Measurements from ENCODE around the gene KRT1.

KRT1 gene

GRCh38 chr12:52720365-52720886 lies 40.2 kb upstream of the KRT1 start:
- WGBS, 2 donors (ENCODE audit: extremely low coverage in 2 of 2, insufficient read length in 2 of 2, insufficient replicate concordance in 1 of 2), result no CpG with 5 or more reads among the region's 8 CpGs
- Histone ChIP-seq H3K4me2 (ENCODE audit: insufficient read depth, low read length, poor library complexity, severe bottlenecking) (no peak overlapping the region), H4K91ac (ENCODE audit: low read depth, low read length, poor library complexity) (no peak overlapping the region), H2BK120ac (ENCODE audit: low read depth, low read length) (no peak overlapping the region), H3K23ac (ENCODE audit: low read depth, low read length, poor library complexity) (no peak overlapping the region), H3K36me3 (replicated peaks in 1 of 2; ENCODE audit: control insufficient read depth in 2 of 2, insufficient read depth in 2 of 2, low read length in 2 of 2) (no peaks in the 10 kb centered on the region), H2BK15ac (ENCODE audit: low read length) (no peak overlapping the region), H3K27ac (replicated peaks; ENCODE audit: low read length) (no peak overlapping the region), H3K18ac (ENCODE audit: low read length) (no peak overlapping the region), H3K27me3 (ENCODE audit: control insufficient read depth in 3 of 3, insufficient read depth in 3 of 3, low read depth in 1 of 3, low read length in 3 of 3) (peaks cover 0 to 31% (median 1%) of the 10 kb centered on the region in 3 experiments), H3K14ac (ENCODE audit: low read length) (no peak overlapping the region), H3K9me3 (replicated peaks in 1 of 2; ENCODE audit: control insufficient read depth in 2 of 2, insufficient read depth in 1 of 2, low read depth in 1 of 2, low read length in 2 of 2) (no peaks in the 10 kb centered on the region), H3K4me3 (ENCODE audit: low read length in 2 of 2) (no peak overlapping the region), H2BK12ac (ENCODE audit: low read length) (no peak overlapping the region), H2AK5ac (ENCODE audit: low read depth, low read length) (no peak overlapping the region), H3K4me1 (ENCODE audit: control insufficient read depth in 2 of 2, insufficient read depth in 1 of 2, low read depth in 1 of 2, low read length in 2 of 2) (no peaks in the 10 kb centered on the region), H3K9ac (ENCODE audit: low read depth, low read length, poor library complexity) (no peak overlapping the region), H2AFZ (ENCODE audit: low read length) (no peak overlapping the region), H2BK5ac (ENCODE audit: low read length) (no peak overlapping the region), H4K8ac (ENCODE audit: low read depth, low read length) (no peak overlapping the region), H3K4ac (ENCODE audit: low read length) (no peak overlapping the region), H3K79me1 (ENCODE audit: low read depth, low read length) (no peaks in the 10 kb centered on the region)
- no peak for DNase-seq (ENCODE audit: low spot score)

- Histone ChIP-seq H3K27ac (replicated peaks; ENCODE audit: low read length) (no peak overlapping the region), H4K91ac (ENCODE audit: low read depth, low read length, poor library complexity) (no peak overlapping the region), H3K9ac (ENCODE audit: low read depth, low read length, poor library complexity) (no peak overlapping the region), H3K23ac (ENCODE audit: low read depth, low read length, poor library complexity) (no peak overlapping the region), H2BK15ac (ENCODE audit: low read length) (no peak overlapping the region), H3K4ac (ENCODE audit: low read length) (no peak overlapping the region), H2BK12ac (ENCODE audit: low read length) (no peak overlapping the region), H4K8ac (ENCODE audit: low read depth, low read length) (no peak overlapping the region), H2BK120ac (ENCODE audit: low read depth, low read length) (no peak overlapping the region), H3K18ac (ENCODE audit: low read length) (no peak overlapping the region), H3K4me3 (ENCODE audit: low read length in 2 of 2) (no peak overlapping the region), H2AK5ac (ENCODE audit: low read depth, low read length) (peak overlapping the region; percentile 97), H3K14ac (ENCODE audit: low read length) (no peak overlapping the region), H3K9me3 (replicated peaks in 1 of 2; ENCODE audit: control insufficient read depth in 2 of 2, insufficient read depth in 1 of 2, low read depth in 1 of 2, low read length in 2 of 2) (peaks cover 0 to 2% of the 10 kb centered on the region in 2 donors), H2BK5ac (ENCODE audit: low read length) (no peak overlapping the region), H2AFZ (ENCODE audit: low read length) (no peak overlapping the region), H3K4me1 (ENCODE audit: control insufficient read depth in 2 of 2, insufficient read depth in 1 of 2, low read depth in 1 of 2, low read length in 2 of 2) (peaks cover 0 to 6% of the 10 kb centered on the region in 2 donors), H3K36me3 (replicated peaks in 1 of 2; ENCODE audit: control insufficient read depth in 2 of 2, insufficient read depth in 2 of 2, low read length in 2 of 2) (no peaks in the 10 kb centered on the region), H3K27me3 (ENCODE audit: control insufficient read depth in 3 of 3, insufficient read depth in 3 of 3, low read depth in 1 of 3, low read length in 3 of 3) (peaks cover 2 to 60% (median 13%) of the 10 kb centered on the region in 3 experiments), H3K79me1 (ENCODE audit: low read depth, low read length) (no peaks in the 10 kb centered on the region), H3K4me2 (ENCODE audit: insufficient read depth, low read length, poor library complexity, severe bottlenecking) (no peak overlapping the region)
- no peak for DNase-seq (ENCODE audit: low spot score)
- no CpG with 5 or more reads among the region's 5 CpGs for whole genome bisulfite sequencing, 2 donors (ENCODE audit: extremely low coverage in 2 of 2, insufficient read length in 2 of 2, insufficient replicate concordance in 1 of 2)
These were observed 35.9 kb upstream of the KRT1 start for GRCh38 chr12:52716061-52716460.

- peak overlapping the region; percentile 75 for H3K23ac ChIP-seq (ENCODE audit: low read depth, low read length, poor library complexity)
- no peak overlapping the region for H3K4me2 ChIP-seq (ENCODE audit: insufficient read depth, low read length, poor library complexity, severe bottlenecking)
- peaks cover 0 to 6% of the 10 kb centered on the region in 2 donors for H3K4me1 ChIP-seq (ENCODE audit: control insufficient read depth in 2 of 2, insufficient read depth in 1 of 2, low read depth in 1 of 2, low read length in 2 of 2)
- no peak overlapping the region for H2BK120ac ChIP-seq (ENCODE audit: low read depth, low read length)
- DNase-seq (ENCODE audit: low spot score), result no peak
- H2BK5ac ChIP-seq (ENCODE audit: low read length), result no peak overlapping the region
- H3K14ac ChIP-seq (ENCODE audit: low read length), result no peak overlapping the region
- peaks cover 2 to 60% (median 13%) of the 10 kb centered on the region in 3 experiments for H3K27me3 ChIP-seq (ENCODE audit: control insufficient read depth in 3 of 3, insufficient read depth in 3 of 3, low read depth in 1 of 3, low read length in 3 of 3)
- H3K27ac ChIP-seq (replicated peaks; ENCODE audit: low read length), result no peak overlapping the region
- peak overlapping the region; percentile 3 for H2BK12ac ChIP-seq (ENCODE audit: low read length)
- peak overlapping the region; percentile 28 for H4K91ac ChIP-seq (ENCODE audit: low read depth, low read length, poor library complexity)
- no CpG with 5 or more reads among the region's 14 CpGs for WGBS, 2 donors (ENCODE audit: extremely low coverage in 2 of 2, insufficient read length in 2 of 2, insufficient replicate concordance in 1 of 2)
- H3K9me3 ChIP-seq (replicated peaks in 1 of 2; ENCODE audit: control insufficient read depth in 2 of 2, insufficient read depth in 1 of 2, low read depth in 1 of 2, low read length in 2 of 2), result peaks cover 0 to 2% of the 10 kb centered on the region in 2 donors
- no peaks in the 10 kb centered on the region for H3K36me3 ChIP-seq (replicated peaks in 1 of 2; ENCODE audit: control insufficient read depth in 2 of 2, insufficient read depth in 2 of 2, low read length in 2 of 2)
- H3K79me1 ChIP-seq (ENCODE audit: low read depth, low read length), result no peaks in the 10 kb centered on the region
- peak overlapping the region; percentile 97 for H2AK5ac ChIP-seq (ENCODE audit: low read depth, low read length)
- no peak overlapping the region for H3K4me3 ChIP-seq (ENCODE audit: low read length in 2 of 2)
- peak overlapping the region; percentile 56 for H2BK15ac ChIP-seq (ENCODE audit: low read length)
- peak overlapping the region; percentile 11 for H3K18ac ChIP-seq (ENCODE audit: low read length)
- no peak overlapping the region for H3K9ac ChIP-seq (ENCODE audit: low read depth, low read length, poor library complexity)
- H3K4ac ChIP-seq (ENCODE audit: low read length), result no peak overlapping the region
- H4K8ac ChIP-seq (ENCODE audit: low read depth, low read length), result no peak overlapping the region
- H2AFZ ChIP-seq (ENCODE audit: low read length), result no peak overlapping the region
These were observed 35.2 kb upstream of the KRT1 start for GRCh38 chr12:52715416-52715815.

- Histone ChIP-seq H2BK5ac (ENCODE audit: low read length) (no peak overlapping the region), H3K4me1 (ENCODE audit: control insufficient read depth in 2 of 2, insufficient read depth in 1 of 2, low read depth in 1 of 2, low read length in 2 of 2) (peaks cover 0 to 6% of the 10 kb centered on the region in 2 donors), H2AK5ac (ENCODE audit: low read depth, low read length) (no peak overlapping the region), H3K4me3 (ENCODE audit: low read length in 2 of 2) (no peak overlapping the region), H3K23ac (ENCODE audit: low read depth, low read length, poor library complexity) (no peak overlapping the region), H3K4me2 (ENCODE audit: insufficient read depth, low read length, poor library complexity, severe bottlenecking) (peak overlapping the region; percentile 94), H3K36me3 (replicated peaks in 1 of 2; ENCODE audit: control insufficient read depth in 2 of 2, insufficient read depth in 2 of 2, low read length in 2 of 2) (no peaks in the 10 kb centered on the region), H3K79me1 (ENCODE audit: low read depth, low read length) (no peaks in the 10 kb centered on the region), H2BK15ac (ENCODE audit: low read length) (no peak overlapping the region), H3K14ac (ENCODE audit: low read length) (no peak overlapping the region), H3K9ac (ENCODE audit: low read depth, low read length, poor library complexity) (no peak overlapping the region), H3K18ac (ENCODE audit: low read length) (no peak overlapping the region), H2BK120ac (ENCODE audit: low read depth, low read length) (no peak overlapping the region), H3K9me3 (replicated peaks in 1 of 2; ENCODE audit: control insufficient read depth in 2 of 2, insufficient read depth in 1 of 2, low read depth in 1 of 2, low read length in 2 of 2) (peaks cover 0 to 2% of the 10 kb centered on the region in 2 donors), H4K8ac (ENCODE audit: low read depth, low read length) (no peak overlapping the region), H3K27ac (replicated peaks; ENCODE audit: low read length) (no peak overlapping the region), H2BK12ac (ENCODE audit: low read length) (no peak overlapping the region), H3K4ac (ENCODE audit: low read length) (no peak overlapping the region), H4K91ac (ENCODE audit: low read depth, low read length, poor library complexity) (no peak overlapping the region), H2AFZ (ENCODE audit: low read length) (no peak overlapping the region), H3K27me3 (ENCODE audit: control insufficient read depth in 3 of 3, insufficient read depth in 3 of 3, low read depth in 1 of 3, low read length in 3 of 3) (peaks cover 2 to 60% (median 13%) of the 10 kb centered on the region in 3 experiments)
- WGBS, 2 donors (ENCODE audit: extremely low coverage in 2 of 2, insufficient read length in 2 of 2, insufficient replicate concordance in 1 of 2), result no CpG with 5 or more reads among the region's 4 CpGs
- DNase-seq (ENCODE audit: low spot score), result no peak
These were observed 34.7 kb upstream of the KRT1 start for GRCh38 chr12:52714887-52715281.

Data from neuronal stem cell (in vitro differentiated cells).